HG03025 (cell line): ENCODE measurements around the gene DPH6.

Experiments
- ATAC-seq: cut with Tn5 transposase; IDR thresholded peaks from one replicate; pipeline ENCODE4 v1.9.1; 2021; ENCODE audit warnings: mild to moderate bottlenecking, moderate library complexity; ENCODE audit not compliant: unreplicated experiment, low FRiP score

DPH6 gene

GRCh38 chr15:35487417-35487816 lies 58.5 kb downstream of the DPH6 start:
- no peak for ATAC-seq

GRCh38 chr15:35486296-35486695 lies 59.7 kb downstream of the DPH6 start:
- no peak for ATAC-seq

DNA sequence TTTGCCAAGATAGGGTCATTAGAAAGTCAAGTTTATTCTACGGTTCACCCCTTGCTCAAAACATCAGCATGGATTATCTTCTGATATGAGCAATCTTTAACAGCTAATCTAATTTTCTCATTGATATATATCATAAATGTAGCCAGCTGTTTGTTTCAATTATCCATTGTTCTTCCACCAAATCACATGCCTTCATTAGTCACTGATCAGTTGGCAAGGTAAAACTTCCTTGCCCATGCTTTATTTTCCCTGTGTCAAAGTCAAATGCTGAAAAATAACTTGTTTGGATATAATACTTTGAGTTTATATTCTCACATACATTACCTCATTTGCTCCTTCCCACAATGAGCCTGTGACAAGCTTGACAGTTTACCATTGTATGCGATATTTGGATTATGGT lies 60.6 kb downstream of the DPH6 start:
- ATAC-seq = no peak

GRCh38 chr15:35484231-35484945 lies 61.6 kb downstream of the DPH6 start:
- no peak for ATAC-seq

- no peak for ATAC-seq
These were observed 64.0 kb downstream of the DPH6 start for GRCh38 chr15:35481992-35482391.

GRCh38 chr15:35481064-35481463 lies 64.9 kb downstream of the DPH6 start:
- ATAC-seq = no peak

- ATAC-seq = no peak
These were observed 66.5 kb downstream of the DPH6 start for GRCh38 chr15:35479423-35479822.

DNA sequence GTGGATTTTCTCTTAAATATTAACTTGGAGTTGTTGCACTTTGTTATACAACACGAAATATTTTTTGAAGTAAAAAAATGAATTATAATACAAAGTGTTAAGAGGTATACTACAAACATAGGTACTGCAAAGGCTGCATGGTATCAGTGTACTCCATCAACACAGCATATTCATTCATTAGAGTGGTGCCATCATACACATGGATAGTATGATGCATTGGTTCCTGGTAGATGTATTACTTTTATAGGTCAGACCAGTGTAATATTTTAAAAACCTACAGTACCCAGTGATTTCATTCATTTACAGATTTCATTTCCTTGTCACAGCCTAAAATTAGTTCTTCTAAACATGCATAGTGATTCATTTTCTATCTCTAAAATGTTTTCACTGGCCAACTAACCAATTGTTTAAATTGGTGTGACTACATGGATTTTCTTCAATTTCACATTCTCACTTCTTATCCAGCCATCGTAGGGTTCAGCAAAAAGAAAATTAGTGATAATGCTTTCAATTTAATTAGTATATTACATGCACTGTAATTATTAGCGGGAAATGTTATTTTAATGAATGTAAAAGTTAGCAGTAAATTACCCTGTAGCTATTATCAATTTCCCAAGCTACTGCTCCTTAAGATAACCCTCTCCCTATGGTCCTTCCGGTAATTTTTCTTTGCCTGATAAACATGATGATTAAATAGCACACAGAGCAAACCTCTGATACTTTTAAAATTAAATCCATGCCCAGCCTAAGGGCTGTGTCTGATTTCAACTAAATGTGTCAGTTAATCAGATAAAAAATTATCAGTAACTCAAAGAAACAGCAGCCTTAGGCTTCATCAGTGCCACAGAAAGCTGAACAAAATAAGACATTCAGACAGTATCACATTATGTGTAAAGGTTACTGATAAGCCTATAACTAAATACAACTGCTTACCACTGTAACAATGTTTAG lies 68.4 kb downstream of the DPH6 start:
- ATAC-seq = no peak

DNA sequence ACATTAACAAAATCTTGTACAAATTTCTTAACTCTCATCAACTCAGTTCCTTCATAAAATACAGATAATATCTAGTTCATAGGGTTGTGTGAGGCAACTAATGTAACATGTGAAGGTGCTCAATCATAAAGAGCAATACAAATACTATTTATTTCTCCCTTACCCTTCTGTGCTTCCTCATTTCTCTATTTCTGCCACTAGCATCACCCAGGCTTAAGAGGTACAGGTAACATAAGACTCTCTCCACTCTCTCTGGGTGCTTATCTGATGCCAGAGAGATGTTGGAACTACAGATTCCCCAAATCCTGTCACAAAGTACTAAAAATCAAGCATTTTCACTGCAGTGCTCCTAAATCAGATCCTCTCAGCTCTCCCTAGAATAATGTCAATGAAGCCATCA lies 74.9 kb downstream of the DPH6 start:
- no peak for ATAC-seq

DNA sequence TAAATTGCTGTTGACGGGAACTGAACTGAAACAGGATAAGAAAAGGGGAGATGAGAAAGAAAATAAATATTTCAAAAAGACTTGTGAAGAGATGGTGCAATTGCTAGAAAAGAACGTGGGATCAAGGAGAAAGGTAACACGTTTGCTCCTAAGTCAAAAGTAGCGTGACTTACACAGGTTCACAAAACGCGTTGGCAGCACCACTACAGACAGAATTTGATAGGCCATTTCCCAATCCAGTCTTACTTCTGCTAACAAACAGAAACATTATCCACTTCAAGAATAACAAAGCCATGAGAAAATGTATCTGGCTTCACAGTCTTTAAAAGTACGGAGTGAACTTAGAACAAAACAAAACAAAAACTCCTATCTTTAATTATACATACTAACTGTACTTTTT lies 75.5 kb downstream of the DPH6 start:
- no peak for ATAC-seq

DNA sequence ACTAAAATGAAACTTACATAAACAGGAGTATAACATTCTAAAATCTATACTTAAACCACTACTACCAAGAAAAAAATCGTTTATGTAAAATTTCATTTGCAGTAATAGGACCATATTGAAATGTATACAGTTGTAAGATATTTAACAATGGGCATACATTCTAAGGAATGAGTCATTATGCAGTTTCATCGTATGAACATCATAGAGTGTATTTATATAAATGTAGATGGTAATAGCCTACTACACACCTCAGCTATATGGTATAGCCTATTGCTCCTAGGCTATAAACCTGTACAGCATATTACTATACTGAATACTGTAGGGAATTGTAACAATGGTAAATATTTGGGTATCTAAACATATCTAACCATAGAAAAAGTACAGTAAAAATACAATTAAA lies 79.5 kb downstream of the DPH6 start:
- no peak for ATAC-seq

DNA sequence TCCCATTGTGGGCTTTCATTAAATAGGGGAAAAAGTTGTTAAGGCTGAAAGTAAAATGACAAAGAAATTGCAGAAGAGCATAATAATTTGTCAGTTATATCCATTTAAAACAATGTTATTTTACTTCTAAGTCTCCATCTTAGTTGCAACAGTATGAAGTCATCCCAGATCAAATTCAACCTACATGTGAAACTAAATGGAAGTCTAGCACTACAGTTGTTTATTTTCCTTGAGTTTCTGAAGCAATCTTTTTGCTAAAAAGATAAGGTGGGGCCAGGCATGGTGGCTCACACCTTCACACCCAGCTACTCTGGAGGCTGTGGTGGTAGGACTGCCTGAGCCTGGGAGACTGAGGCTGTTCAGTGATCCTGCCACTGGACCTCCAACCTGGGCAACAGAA lies 80.2 kb downstream of the DPH6 start:
- no peak for ATAC-seq

GRCh38 chr15:35460616-35461015 lies 85.3 kb downstream of the DPH6 start:
- ATAC-seq = no peak

DNA sequence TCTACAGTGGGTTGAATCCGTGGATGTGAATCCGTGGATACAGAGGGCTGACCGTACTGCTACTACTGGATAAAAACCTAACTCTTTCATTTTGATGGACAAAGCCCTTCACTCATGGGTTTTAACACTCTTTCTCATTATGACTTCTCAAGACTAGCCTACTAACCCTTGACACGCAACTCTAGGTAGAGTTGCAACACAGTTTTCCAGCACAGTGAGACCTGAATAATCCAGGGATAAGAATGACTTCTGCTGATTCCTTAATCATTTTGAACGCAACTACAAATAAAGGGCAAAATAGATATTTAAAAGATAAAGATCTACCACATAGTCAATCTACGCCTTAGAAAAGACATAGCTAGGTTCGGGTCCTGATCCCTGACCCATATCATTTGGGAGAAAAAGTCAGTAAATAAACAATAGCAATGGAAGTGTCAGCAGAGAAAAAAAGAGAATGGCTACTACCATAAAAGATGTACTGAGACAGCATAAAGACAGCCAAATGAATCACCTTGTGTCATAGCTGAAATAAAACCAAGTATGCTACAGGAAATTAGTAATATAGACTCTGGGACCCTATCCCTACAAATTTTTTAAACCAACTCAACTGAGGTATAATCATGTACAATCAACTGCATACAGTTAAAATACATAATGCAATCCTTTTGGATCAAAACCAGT lies 87.6 kb downstream of the DPH6 start:
- ATAC-seq = no peak

DNA sequence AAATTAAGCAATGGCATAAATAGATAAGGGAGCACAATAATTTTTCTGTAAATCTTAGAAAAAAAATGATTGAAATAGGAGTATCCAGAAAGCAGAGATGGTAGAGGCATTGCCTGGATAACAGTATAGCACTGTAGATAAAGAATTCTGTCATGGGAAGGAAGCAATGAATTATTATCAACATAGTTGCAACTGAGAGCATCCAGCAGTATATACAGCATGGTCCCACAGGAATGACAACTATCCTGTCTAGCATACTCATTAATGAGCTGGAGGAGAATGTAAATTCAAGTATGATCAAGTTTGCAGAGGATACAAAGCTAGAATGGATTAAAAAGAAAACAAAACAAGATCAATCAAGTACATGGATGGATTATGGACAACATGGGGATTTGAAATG lies 90.8 kb downstream of the DPH6 start:
- no peak for ATAC-seq

DNA sequence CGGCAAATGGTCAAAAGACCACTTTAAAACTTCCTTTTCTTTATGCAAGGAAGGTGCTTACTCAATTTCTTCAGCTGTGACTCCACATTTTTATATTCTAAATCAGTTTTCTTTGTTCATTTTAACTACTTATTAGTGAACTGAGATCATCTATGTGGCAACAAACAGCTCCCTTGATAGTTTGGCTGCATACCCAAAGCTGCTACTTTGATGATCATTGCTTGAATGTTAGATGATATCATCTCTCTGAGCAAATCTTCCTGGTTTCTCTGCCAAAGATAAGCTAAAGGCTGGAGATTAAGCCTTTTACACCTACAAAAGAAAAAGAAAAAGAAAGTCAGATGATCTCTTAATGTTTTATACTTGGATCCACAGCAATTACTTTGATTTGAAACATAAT lies 95.5 kb downstream of the DPH6 start:
- no peak for ATAC-seq

DNA sequence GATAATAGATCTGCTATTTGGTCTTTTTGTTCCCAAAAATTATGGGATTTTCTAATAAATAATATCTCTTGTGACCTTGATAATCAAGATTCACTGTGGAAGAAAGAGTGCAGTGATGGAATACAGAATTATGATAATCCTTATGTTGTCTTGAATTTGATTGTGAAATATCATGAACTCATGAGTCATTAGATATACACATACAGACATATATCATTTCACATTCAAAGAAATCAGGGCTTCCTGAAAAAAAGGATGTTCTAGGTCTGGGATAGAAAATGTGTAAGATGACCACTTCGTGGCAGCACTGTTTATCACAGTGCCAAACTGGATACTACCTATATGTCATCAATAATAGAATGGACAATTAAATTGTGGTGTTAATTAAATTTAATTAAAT lies 97.7 kb downstream of the DPH6 start:
- no peak for ATAC-seq

GRCh38 chr15:35445891-35446290 lies 100.1 kb downstream of the DPH6 start:
- no peak for ATAC-seq

GRCh38 chr15:35444557-35445204 lies 101.3 kb downstream of the DPH6 start:
- no peak for ATAC-seq

DNA sequence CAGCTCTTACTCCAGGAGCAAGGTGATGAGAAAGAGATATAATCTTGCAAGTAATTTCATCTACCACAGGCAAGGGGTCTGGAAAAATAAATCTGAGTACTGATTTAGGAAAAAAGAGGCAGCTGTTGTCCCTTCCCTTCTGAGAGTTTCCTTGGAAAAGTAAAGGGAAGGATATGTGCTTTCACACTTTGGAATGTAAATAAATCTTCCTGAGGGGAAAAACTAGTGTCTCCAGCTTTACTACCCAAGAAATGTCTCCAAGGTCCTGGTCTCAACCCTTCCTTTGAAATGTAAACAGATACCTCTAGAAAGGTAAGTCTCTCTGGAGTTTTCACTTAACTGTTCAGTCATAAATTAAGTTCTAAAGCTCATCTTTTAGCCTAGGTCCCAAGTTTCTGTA lies 102.6 kb downstream of the DPH6 start:
- no peak for ATAC-seq

GRCh38 chr15:35442742-35443141 lies 103.2 kb downstream of the DPH6 start:
- no peak for ATAC-seq
